Loucy (cell line): ENCODE measurements around the gene CASP14.
"Not testable (repeated sequence)": the region's sequence is repeated elsewhere in the genome, so short reads cannot be mapped to it uniquely, and the experiment has no call there.

ENCODE experiments used
- H2AFZ ChIP-seq: fragments of 200-600 bp; sonication (generic); 2 replicates; pipeline ENCODE4 v1.6.0; 2016; ENCODE audit warnings: antibody characterized with exemption, mild to moderate bottlenecking, low read length, moderate library complexity
- H3F3A ChIP-seq: fragments of 200-600 bp; 2 replicates; pipeline ENCODE4 v1.6.0; 2016; ENCODE audit warnings: antibody characterized with exemption, low read depth, mild to moderate bottlenecking
- H3K27me3 ChIP-seq: fragments of 200-600 bp; sonication (generic); 2 replicates; pipeline ENCODE4 v1.6.1; 2014; ENCODE audit warnings: low read length, mild to moderate bottlenecking; ENCODE audit not compliant: insufficient read depth, poor library complexity, severe bottlenecking
- H3K36me3 ChIP-seq: fragments of 200-600 bp; sonication (generic); 2 replicates; pipeline ENCODE4 v1.6.1; 2016; ENCODE audit warnings: low read length; ENCODE audit not compliant: insufficient read depth
- H3K4me1 ChIP-seq: fragments of 200-600 bp; sonication (generic); 2 replicates; pipeline ENCODE4 v1.5.1; 2014; ENCODE audit warnings: low read length, mild to moderate bottlenecking; ENCODE audit not compliant: insufficient read depth, poor library complexity, severe bottlenecking
- H3K4me2 ChIP-seq: fragments of 200-600 bp; sonication (generic); 2 replicates; pipeline ENCODE4 v1.6.0; 2014; ENCODE audit warnings: antibody characterized with exemption, low read length, low read depth, mild to moderate bottlenecking; ENCODE audit not compliant: poor library complexity, severe bottlenecking
- H3K4me3 ChIP-seq: fragments of 200-600 bp; sonication (generic); 2 replicates; pipeline ENCODE4 v1.5.1; 2014; ENCODE audit warnings: low read length, mild to moderate bottlenecking, mixed read lengths; ENCODE audit not compliant: poor library complexity, severe bottlenecking
- H3K79me2 ChIP-seq: fragments of 200-600 bp; sonication (generic); 2 replicates; pipeline ENCODE4 v1.6.1; 2014; ENCODE audit warnings: low read length; ENCODE audit not compliant: insufficient read depth
- H3K9ac ChIP-seq: fragments of 200-600 bp; sonication (generic); 2 replicates; pipeline ENCODE4 v1.6.0; 2014; ENCODE audit warnings: mild to moderate bottlenecking, low read depth, low read length, moderate library complexity; ENCODE audit not compliant: poor library complexity, severe bottlenecking
- H3K9me2 ChIP-seq: fragments of 200-600 bp; sonication (generic); replicated peaks from 2 replicates; pipeline ENCODE4 v1.6.1; 2016; ENCODE audit warnings: low read depth, low read length, mixed read lengths
- H3K9me3 ChIP-seq: fragments of 200-600 bp; sonication (generic); 2 replicates; pipeline ENCODE4 v1.6.1; 2014; ENCODE audit warnings: mild to moderate bottlenecking, antibody characterized with exemption, low read length, low read depth; ENCODE audit not compliant: insufficient read depth
- H4K20me1 ChIP-seq: fragments of 200-600 bp; sonication (generic); 2 replicates; pipeline ENCODE4 v1.6.0; 2014; ENCODE audit warnings: antibody characterized with exemption, low read length, mild to moderate bottlenecking; ENCODE audit not compliant: insufficient read depth, poor library complexity, severe bottlenecking
- EZH2phosphoT487 ChIP-seq: fragments of 200-600 bp; IDR thresholded peaks from 2 replicates; pipeline ENCODE4 v1.6.1; 2018; ENCODE audit warnings: antibody characterized with exemption, mild to moderate bottlenecking, moderate library complexity, borderline replicate concordance
- TF ChIP-seq, protein P1 (sequence below): fragments of 200-600 bp; sonication (generic); conservative IDR thresholded peaks from 2 replicates; pipeline ENCODE4 v1.5.1; 2014; ENCODE audit warnings: mild to moderate bottlenecking, antibody characterized with exemption, low read length

Gene CASP14

DNA sequence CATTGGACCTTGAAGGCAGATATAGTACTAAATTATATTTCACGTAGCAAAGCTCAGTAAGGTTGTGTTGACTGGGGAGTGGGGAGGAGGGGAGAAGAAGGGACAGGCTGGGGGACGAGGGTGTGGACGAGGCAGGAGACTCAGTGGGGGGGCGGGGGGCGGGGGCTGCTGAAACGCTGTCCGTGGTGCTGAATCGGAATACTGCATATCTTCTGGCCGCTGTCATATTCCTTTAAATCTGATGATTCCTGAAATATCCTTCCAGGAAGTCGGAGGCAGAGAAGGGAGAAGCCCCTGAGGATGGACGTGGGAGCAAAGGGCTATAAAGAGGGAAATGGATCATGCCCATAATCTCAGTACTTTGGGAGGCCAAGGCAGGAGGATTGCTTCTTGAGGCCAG, 34.7 kb upstream of the CASP14 start:
- Histone ChIP-seq H3K9me2 (no peaks in the 10 kb centered on the region), H3K4me2 (no peak overlapping the region), H3K36me3 (no peaks in the 10 kb centered on the region), H3K9ac (no peak overlapping the region), H3K79me2 (no peaks in the 10 kb centered on the region), H3K4me1 (no peaks in the 10 kb centered on the region), H3K9me3 (no peaks in the 10 kb centered on the region), H3F3A (no peaks in the 10 kb centered on the region), H4K20me1 (no peaks in the 10 kb centered on the region), H2AFZ (no peak overlapping the region), H3K4me3 (no peak overlapping the region), H3K27me3 (no peaks in the 10 kb centered on the region)
- TF ChIP-seq, protein P1, sequence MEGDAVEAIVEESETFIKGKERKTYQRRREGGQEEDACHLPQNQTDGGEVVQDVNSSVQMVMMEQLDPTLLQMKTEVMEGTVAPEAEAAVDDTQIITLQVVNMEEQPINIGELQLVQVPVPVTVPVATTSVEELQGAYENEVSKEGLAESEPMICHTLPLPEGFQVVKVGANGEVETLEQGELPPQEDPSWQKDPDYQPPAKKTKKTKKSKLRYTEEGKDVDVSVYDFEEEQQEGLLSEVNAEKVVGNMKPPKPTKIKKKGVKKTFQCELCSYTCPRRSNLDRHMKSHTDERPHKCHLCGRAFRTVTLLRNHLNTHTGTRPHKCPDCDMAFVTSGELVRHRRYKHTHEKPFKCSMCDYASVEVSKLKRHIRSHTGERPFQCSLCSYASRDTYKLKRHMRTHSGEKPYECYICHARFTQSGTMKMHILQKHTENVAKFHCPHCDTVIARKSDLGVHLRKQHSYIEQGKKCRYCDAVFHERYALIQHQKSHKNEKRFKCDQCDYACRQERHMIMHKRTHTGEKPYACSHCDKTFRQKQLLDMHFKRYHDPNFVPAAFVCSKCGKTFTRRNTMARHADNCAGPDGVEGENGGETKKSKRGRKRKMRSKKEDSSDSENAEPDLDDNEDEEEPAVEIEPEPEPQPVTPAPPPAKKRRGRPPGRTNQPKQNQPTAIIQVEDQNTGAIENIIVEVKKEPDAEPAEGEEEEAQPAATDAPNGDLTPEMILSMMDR, result no peak
- TF ChIP-seq EZH2phosphoT487, result no peak

DNA sequence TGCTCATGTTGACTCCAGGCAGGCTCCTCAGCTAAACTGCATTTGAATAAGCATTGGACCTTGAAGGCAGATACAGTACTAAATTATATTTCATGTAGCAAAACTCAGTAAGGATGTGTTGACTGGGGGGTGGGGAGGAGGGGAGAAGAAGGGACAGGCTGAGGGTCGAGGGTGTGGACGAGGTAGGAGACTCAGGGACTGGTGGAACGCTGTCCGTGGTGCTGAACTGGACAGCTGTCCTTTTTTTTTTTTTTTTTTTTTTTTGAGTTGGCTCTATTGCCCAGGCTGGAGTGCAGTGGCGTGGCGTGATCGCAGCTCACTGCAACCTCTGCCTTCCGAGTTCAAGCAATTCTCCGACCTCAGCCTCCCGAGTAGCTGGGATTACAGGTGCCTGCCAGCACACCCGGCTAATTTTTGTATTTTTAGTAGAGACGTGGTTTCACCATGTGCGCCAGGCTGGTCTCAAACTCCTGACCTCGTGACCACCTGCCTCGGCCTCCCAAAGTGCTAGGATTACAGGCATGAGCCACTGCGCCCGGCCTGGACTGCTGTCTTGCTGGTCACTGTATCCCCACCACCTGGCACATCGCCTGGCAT, 33.2 kb upstream of the CASP14 start:
- Histone ChIP-seq H3K36me3 (no peaks in the 10 kb centered on the region), H3K27me3 (no peaks in the 10 kb centered on the region)

DNA sequence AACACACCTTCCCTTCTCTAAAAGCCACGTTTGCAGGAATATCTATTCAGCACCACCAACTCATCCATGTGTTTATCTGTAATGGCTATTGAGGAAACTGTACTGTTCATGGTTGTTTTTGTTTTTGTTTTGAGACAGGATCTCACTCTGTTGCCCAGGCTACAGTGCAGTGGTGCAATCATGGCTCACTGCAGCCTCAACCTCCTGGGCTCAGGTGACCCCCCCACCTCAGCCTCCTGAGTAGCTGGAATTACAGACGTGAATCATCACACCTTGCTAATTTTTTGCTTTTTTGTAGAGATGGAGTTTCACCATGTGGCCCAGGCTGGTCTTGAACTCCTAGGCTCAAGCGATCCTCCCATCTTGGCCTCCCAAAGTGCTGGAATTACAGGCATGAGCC, 30.4 kb upstream of the CASP14 start:
- not testable (repeated sequence) for H3K4me3 ChIP-seq, H4K20me1 ChIP-seq, H3K27me3 ChIP-seq, H3F3A ChIP-seq, H3K9ac ChIP-seq, H3K4me2 ChIP-seq, H2AFZ ChIP-seq, H3K9me2 ChIP-seq, H3K9me3 ChIP-seq, H3K79me2 ChIP-seq, H3K36me3 ChIP-seq, H3K4me1 ChIP-seq

More for the DNA sequence above, 33.2 kb upstream of the CASP14 start:
- Histone ChIP-seq H3K4me1 (no peaks in the 10 kb centered on the region), H3K9me2 (no peaks in the 10 kb centered on the region), H2AFZ (no peak overlapping the region), H3K9me3 (no peaks in the 10 kb centered on the region), H3F3A (no peaks in the 10 kb centered on the region), H3K9ac (no peak overlapping the region), H4K20me1 (no peaks in the 10 kb centered on the region), H3K4me3 (no peak overlapping the region), H3K4me2 (no peak overlapping the region), H3K79me2 (no peaks in the 10 kb centered on the region)
- no peak for TF ChIP-seq EZH2phosphoT487
- TF ChIP-seq, protein P1, result no peak

DNA sequence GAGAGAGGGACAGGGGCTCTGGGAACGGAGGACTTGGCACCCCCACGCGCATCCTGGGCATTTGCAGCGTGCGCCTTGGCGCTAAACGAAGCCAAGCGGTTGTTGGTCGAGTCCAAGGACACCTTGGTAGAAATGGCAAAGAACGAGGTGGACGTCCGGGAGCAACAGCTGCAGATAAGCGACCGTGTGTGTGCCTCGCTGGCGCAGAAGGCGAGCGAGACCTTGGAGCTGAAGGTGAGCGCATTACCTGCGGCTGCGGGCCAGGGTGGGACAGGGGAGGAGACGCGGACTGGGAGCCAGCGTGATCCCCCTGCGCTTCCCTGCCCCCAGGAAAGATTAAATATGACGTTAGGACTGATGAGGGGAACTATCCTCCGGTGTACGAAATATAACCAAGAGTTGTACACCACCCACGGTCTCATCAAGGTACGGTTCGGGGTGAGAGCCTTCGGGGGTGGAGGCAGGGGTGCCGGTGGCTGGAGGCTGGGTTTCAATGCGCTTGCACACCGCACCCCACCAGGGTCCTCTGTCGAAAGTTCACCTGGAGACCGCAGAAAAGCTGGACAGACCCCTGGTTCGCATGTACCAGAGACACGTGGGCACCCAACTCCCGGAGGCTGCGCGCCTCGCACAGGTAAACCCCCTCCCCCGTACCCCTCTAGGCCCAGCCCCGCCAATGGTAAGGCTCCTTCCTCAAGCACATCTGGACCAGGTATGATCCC, 27.8 kb upstream of the CASP14 start:
- TF ChIP-seq EZH2phosphoT487, result no peak
- TF ChIP-seq, protein P1, result no peak
- Histone ChIP-seq H3K27me3 (no peaks in the 10 kb centered on the region), H3K79me2 (no peaks in the 10 kb centered on the region), H3K4me1 (no peaks in the 10 kb centered on the region), H3K4me3 (no peak overlapping the region), H3K4me2 (no peak overlapping the region), H2AFZ (no peak overlapping the region), H4K20me1 (no peaks in the 10 kb centered on the region), H3K9me3 (no peaks in the 10 kb centered on the region), H3K36me3 (no peaks in the 10 kb centered on the region), H3K9me2 (no peaks in the 10 kb centered on the region), H3F3A (no peaks in the 10 kb centered on the region), H3K9ac (no peak overlapping the region)
